Raji (cell line): ENCODE measurements around the gene CLDN17.

Source experiments
- POLR2A ChIP-seq: IDR thresholded peaks from 2 replicates; pipeline ENCODE4 v1.6.1; 2011; ENCODE audit warnings: low read depth, low read length, control low read depth; ENCODE audit not compliant: insufficient read depth

CLDN17 gene

GRCh38 chr21:30166705-30167104 is at the start of gene CLDN17:
Gene CLDN17 (minus strand): TSS chr21:30166805. CDS start chr21:30166617, 188 bp downstream.
- no peak for TF ChIP-seq POLR2A

GRCh38 chr21:30216041-30216723 is 49.6 kb upstream of the CLDN17 start, which contains the start of gene CLDN8:
Gene CLDN8 (minus strand): TSS chr21:30216097. CDS start chr21:30215925, 172 bp downstream.
- no peak for TF ChIP-seq POLR2A

DNA sequence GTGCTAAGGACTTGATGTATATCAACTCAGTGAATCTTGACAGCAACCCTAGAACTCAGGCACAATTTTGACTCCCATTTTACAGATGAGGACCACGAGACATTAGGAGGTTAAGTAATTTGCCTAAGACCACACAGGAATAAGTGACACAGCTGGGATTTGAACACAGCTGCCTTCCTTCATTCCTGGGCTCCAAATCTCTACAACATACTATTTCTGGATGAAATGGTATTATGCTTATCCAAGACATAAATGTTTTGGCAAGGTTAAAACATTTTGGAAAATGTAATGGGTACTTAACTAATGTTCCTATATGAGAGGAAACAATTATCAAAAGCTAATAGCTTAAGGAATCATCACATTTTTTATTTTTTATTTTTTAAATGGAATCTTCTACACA is 44.5 kb upstream of the CLDN17 start:
- TF ChIP-seq POLR2A, result no peak

DNA sequence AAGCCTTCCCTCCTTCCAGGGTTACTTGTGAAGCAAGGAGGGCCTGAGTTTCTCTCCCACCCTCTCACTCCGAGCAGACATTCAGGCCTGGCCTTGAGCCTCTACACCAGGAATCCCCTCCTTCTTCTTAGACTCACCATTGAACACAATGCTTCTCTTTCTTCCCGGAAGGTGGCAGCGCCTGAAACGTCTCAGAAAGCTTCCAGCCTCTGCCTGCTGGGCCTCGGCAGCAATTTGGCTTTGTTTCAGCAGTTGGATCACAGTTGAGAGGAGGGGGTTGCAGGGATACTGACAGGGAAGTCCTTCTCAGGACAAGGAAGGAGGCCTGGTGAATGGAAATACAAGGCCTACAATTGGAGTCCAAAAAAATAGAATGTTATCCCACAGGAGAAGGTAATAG is 43.0 kb upstream of the CLDN17 start:
- no peak for TF ChIP-seq POLR2A

DNA sequence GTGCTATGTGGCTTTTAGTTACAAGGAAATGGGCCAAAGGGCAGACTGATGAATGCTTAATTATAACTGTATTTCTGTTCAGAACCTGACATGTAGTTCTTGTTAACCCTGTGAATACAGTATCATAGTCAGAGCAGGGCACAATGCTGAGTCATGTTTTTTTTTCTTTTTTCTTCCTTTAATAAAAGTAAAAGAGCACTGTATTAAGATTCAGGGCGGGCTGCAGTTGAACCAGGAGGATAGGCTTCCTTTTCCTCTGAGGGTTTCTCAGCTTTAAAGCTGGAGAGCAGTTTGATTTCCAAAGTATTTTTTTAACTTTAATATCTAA is 40.6 kb upstream of the CLDN17 start:
- TF ChIP-seq POLR2A, result no peak

DNA sequence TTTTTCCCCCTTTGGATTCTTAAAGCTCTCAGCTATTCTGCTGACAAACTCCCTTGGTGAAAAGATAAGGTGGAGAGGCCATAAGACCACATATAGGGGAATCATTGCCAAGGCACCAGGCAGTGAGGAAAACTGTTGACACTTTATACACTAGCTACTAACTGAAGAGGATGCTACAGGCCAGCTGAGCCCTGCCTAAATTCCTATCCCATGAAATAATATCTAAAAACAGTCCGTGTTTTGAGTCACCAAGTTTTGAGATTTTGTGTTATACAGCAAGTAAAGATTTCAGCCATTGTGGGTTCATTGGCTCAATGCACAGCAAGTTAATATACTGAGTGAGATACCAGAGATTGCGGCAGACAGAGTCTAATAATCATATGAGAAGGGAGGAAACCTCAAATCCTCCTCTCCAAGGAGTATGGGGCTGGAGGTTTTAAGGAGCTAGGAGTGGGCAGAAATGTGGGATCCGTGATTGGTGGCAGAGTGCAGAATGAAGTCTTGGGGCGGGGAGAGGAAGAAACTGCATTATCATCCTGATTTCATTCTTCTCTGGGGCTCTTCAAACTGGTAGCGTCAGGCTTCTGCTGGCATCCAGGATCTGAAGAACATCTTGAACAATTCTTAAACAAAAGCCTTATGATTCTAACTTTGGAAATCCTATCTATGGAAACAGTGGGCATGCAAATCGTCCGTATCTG is 40.1 kb upstream of the CLDN17 start:
- TF ChIP-seq POLR2A, result no peak

DNA sequence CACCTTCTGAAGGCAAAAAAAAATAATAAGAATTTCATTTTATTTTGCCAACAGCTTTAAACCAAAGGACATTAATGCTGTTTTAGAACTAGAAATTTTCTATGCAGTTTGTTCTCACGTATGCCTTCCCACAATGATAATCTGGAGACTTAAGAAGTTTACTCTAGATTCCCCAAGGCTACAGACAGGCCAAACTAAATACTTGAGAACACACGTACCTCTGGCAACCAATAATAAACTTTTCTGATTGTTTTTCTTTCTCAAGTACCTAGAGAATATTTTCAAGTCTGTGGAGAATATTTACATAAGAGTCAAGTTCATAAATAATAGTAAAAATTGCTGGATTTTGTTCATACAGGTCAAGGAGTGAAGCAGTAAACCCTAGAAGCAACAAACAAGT is 33.4 kb upstream of the CLDN17 start:
- TF ChIP-seq POLR2A, result no peak

DNA sequence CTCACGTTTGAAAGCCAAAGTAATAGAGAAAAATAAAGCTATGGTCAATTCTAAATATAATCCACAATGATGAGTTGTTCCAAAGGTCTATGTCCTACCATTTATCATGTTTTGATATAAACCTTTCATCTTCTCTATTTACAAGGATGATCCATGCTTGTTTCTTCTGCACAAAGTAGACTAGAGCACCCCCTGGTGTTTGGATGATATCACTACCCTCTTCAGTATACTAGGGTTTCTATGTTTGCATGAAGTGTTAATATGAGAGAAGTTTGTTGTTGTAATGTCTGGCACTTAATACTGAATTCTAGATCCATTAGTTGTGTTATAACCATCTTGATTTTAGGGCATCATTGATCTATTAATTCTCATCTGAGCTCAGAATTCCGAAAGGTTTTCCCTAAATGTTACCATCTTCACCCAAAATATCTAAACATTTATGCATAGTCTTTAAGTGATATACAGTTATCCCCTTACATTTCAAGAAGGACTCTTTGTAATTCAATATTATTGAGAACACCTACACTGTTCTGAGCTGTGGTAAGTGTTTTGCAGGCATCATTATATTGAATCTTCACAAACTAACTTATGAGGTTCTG is 28.2 kb upstream of the CLDN17 start:
- TF ChIP-seq POLR2A, result no peak

- no peak for TF ChIP-seq POLR2A
Observed at GRCh38 chr21:30193201-30193600, 26.6 kb upstream of the CLDN17 start.

- no peak for TF ChIP-seq POLR2A
Observed at GRCh38 chr21:30190554-30190953, 23.9 kb upstream of the CLDN17 start.

GRCh38 chr21:30189773-30190172 is 23.2 kb upstream of the CLDN17 start:
- TF ChIP-seq POLR2A, result no peak

- no peak for TF ChIP-seq POLR2A
Observed at GRCh38 chr21:30186242-30186641, 19.6 kb upstream of the CLDN17 start.

DNA sequence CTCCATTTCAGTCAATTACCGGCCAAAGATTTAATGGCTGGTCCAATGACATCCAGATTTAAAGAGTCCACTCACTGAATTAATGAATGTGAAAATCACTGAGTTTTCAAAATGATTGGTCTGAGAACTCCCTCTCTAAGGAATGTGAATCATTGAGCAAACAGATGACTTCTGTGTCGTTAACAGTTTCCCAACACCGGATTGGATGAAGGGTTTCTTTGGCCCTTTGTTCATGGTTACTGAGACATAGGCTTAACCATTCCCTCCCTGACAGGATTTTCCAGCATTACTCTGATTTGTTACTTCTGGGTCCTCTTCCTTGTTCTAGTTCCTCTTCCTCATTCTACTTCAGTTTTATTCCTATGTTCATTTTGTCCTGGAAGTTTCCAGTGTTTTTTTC is 1.5 kb upstream of the CLDN17 start:
- TF ChIP-seq POLR2A, result no peak

DNA sequence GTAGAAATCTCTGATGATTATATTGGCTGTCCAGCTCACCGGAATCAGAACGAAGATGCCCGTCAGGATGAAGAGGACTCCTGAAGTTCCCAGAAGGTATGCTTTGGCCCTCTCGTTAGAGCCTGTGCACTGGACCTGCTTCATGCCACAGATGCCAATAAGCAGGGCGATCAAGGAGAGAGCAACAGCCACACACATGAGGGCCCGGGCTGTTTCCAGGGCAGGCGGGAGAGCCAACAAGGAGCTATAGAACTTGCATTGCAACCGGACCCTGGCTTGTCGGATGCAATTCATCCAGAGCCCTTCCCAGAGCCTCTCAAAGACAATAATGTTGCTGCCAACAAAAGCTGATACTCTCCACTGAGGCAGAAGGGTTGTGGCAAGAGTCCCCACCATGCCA is 434 bp downstream of the CLDN17 start:
- no peak for TF ChIP-seq POLR2A

DNA sequence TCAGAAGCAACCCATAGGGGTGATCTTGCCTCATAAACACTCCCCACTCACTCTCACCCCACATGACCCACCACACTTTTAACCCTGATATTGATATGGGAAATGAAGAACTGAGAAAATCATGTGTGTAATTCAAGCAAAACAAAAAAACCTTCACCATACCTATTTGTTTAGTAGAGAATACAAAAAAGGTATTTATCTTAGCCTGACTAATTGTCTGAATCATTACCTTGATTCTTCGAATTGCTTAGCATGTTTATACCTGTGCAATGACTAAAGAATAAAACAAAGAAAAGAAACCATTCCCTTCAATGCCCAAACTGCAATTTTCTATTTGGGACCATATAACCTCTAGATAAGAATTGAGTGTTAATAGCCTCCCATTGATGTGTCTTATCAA is 1.8 kb downstream of the CLDN17 start:
- TF ChIP-seq POLR2A, result no peak

GRCh38 chr21:30153697-30154340 is 12.8 kb downstream of the CLDN17 start:
- TF ChIP-seq POLR2A, result no peak

- no peak for TF ChIP-seq POLR2A
Observed at GRCh38 chr21:30152792-30153191, 13.8 kb downstream of the CLDN17 start.

GRCh38 chr21:30148906-30149305 is 17.7 kb downstream of the CLDN17 start:
- no peak for TF ChIP-seq POLR2A
